ENCODE measurements around the gene CRACR2A. TPM values are rescaled to one million over a fixed set of nuclear protein-coding genes. Genes with fewer than 3 reads are reported as not detected.

The CRACR2A gene
- polyA plus RNA-seq, 3 donors = 2.8 to 10.7 (median 5.8) TPM

DNA sequence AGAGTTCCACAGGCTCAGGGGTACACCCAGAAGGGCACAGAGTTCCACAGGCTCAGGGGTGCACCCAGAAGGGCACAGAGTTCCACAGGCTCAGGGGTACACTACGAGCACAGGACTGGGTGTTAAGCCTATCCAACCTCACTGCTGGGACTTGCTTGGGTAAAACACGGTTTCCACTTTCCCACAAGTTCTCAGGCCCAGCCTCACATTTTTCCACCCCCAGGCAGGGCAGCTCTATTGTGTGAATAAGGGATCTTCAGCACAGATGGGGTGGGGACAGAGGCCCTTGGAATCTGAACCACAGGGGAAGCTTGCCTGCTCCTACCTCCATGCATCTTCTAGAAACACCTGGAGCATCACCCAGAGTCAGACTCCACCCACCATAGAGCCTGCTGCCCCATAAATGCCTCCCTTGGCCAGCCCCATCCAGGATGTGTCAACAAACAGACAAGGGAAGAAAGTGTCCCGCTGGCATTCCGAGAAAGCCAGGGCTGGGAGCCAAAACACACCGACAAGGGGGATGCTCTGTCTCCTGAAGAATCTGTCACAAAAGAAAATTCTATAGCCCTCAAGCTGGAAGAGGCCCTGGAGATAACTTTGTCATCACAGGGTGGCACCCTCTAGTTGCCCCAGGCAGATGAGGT lies 4.8 kb downstream of the CRACR2A start:
- Histone ChIP-seq H3K27ac (ENCODE audit: low read depth in 1 of 2, low read length in 2 of 2) (no peak overlapping the region), H2AFZ (ENCODE audit: insufficient read depth, low read depth, low read length, poor library complexity, severe bottlenecking) (no peak overlapping the region), H3K4me1 (ENCODE audit: control insufficient read depth in 1 of 2, insufficient read depth in 2 of 2, low read length in 2 of 2) (peaks cover 23 to 33% of the 10 kb centered on the region in 2 donors), H3K9ac (ENCODE audit: insufficient read depth, low read length, poor library complexity, severe bottlenecking) (no peak overlapping the region), H3K9me3 (replicated peaks in 1 of 2; ENCODE audit: control insufficient read depth in 1 of 2, insufficient read depth in 1 of 2, low read length in 2 of 2) (peaks cover 5 to 10% of the 10 kb centered on the region in 2 donors), H3K36me3 (replicated peaks in 1 of 2; ENCODE audit: control insufficient read depth in 1 of 2, insufficient read depth in 2 of 2, low read length in 2 of 2) (peaks cover 2 to 40% of the 10 kb centered on the region in 2 donors), H3K4me3 (replicated peaks in 1 of 3; ENCODE audit: low read depth in 2 of 3, low read length in 3 of 3) (no peak overlapping the region), H3K79me2 (ENCODE audit: insufficient read depth, low read length) (peaks cover 69% of the 10 kb centered on the region), H3K27me3 (ENCODE audit: control insufficient read depth in 2 of 2, insufficient read depth in 2 of 2, low read length in 2 of 2) (no peaks in the 10 kb centered on the region), H3K4me2 (replicated peaks; ENCODE audit: extremely low read depth, low read length, poor library complexity, severe bottlenecking) (no peak overlapping the region), H4K20me1 (ENCODE audit: insufficient read depth, low read length) (no peaks in the 10 kb centered on the region)
- Mint-ChIP-seq H3K27ac (peak overlapping the region in 2 of 7 donors; percentile 42 to 60), H3K4me3 (no peak overlapping the region), H3K9me3 (peaks cover 4 to 9% (median 8%) of the 10 kb centered on the region in 7 donors), H3K27me3 (ENCODE audit: low read depth in 3 of 3) (peaks cover 0 to 7% (median 0%) of the 10 kb centered on the region in 3 donors), H3K36me3 (peaks cover 29 to 52% of the 10 kb centered on the region in 2 donors), H3K4me1 (peaks cover 31% of the 10 kb centered on the region)
- DNase-seq = no peak
- TF ChIP-seq, protein P1, sequence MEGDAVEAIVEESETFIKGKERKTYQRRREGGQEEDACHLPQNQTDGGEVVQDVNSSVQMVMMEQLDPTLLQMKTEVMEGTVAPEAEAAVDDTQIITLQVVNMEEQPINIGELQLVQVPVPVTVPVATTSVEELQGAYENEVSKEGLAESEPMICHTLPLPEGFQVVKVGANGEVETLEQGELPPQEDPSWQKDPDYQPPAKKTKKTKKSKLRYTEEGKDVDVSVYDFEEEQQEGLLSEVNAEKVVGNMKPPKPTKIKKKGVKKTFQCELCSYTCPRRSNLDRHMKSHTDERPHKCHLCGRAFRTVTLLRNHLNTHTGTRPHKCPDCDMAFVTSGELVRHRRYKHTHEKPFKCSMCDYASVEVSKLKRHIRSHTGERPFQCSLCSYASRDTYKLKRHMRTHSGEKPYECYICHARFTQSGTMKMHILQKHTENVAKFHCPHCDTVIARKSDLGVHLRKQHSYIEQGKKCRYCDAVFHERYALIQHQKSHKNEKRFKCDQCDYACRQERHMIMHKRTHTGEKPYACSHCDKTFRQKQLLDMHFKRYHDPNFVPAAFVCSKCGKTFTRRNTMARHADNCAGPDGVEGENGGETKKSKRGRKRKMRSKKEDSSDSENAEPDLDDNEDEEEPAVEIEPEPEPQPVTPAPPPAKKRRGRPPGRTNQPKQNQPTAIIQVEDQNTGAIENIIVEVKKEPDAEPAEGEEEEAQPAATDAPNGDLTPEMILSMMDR (IDR thresholded peaks at IDR 0.05) = no peak
- intact Hi-C loops (cut with micrococcal nuclease) = no loop called here
- WGBS (ENCODE audit: insufficient coverage) = 96% methylated on average over 3 of the region's 5 CpGs

DNA sequence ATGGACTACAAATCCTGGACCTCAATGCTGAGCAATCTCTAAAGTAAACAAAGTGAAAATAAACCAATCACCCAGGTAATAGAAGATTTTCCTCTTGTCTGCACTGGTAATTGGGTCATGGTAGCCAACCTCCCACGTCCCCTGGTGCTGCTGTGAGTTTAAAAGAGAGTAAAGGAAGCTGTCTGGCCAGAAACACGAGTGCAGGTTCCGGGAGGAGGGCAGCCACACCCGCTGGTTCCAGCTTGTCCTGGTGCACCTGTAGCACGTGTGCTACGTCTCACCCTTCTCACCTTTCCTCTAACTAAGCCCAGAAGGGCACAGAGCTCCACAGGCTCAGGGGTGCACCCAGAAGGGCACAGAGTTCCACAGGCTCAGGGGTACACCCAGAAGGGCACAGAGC lies 5.4 kb downstream of the CRACR2A start:
- H3K36me3 ChIP-seq (replicated peaks in 1 of 2; ENCODE audit: control insufficient read depth in 1 of 2, insufficient read depth in 2 of 2, low read length in 2 of 2) = peaks cover 2 to 45% of the 10 kb centered on the region in 2 donors
- no peak for DNase-seq
- H3K9ac ChIP-seq (ENCODE audit: insufficient read depth, low read length, poor library complexity, severe bottlenecking) = no peak overlapping the region
- Mint-ChIP-seq H3K27me3 (ENCODE audit: low read depth in 3 of 3) (peaks cover 0 to 7% (median 0%) of the 10 kb centered on the region in 3 donors), H3K27ac (no peak overlapping the region), H3K4me1 (peaks cover 31% of the 10 kb centered on the region), H3K36me3 (peaks cover 34 to 54% of the 10 kb centered on the region in 2 donors), H3K9me3 (peaks cover 4 to 9% (median 8%) of the 10 kb centered on the region in 7 donors), H3K4me3 (no peak overlapping the region)
- no peaks in the 10 kb centered on the region for H3K27me3 ChIP-seq (ENCODE audit: control insufficient read depth in 2 of 2, insufficient read depth in 2 of 2, low read length in 2 of 2)
- H3K27ac ChIP-seq (ENCODE audit: low read depth in 1 of 2, low read length in 2 of 2) = no peak overlapping the region
- intact Hi-C loops (cut with micrococcal nuclease) = no loop called here
- 80% methylated on average over 5 of the region's 6 CpGs for WGBS (ENCODE audit: insufficient coverage)
- H4K20me1 ChIP-seq (ENCODE audit: insufficient read depth, low read length) = no peaks in the 10 kb centered on the region
- peaks cover 68% of the 10 kb centered on the region for H3K79me2 ChIP-seq (ENCODE audit: insufficient read depth, low read length)
- H3K4me2 ChIP-seq (replicated peaks; ENCODE audit: extremely low read depth, low read length, poor library complexity, severe bottlenecking) = no peak overlapping the region
- H2AFZ ChIP-seq (ENCODE audit: insufficient read depth, low read depth, low read length, poor library complexity, severe bottlenecking) = no peak overlapping the region
- TF ChIP-seq, protein P1 (IDR thresholded peaks at IDR 0.05) = no peak
- no peak overlapping the region for H3K4me3 ChIP-seq (replicated peaks in 1 of 3; ENCODE audit: low read depth in 2 of 3, low read length in 3 of 3)
- H3K4me1 ChIP-seq (ENCODE audit: control insufficient read depth in 1 of 2, insufficient read depth in 2 of 2, low read length in 2 of 2) = peaks cover 21 to 30% of the 10 kb centered on the region in 2 donors
- peaks cover 5 to 10% of the 10 kb centered on the region in 2 donors for H3K9me3 ChIP-seq (replicated peaks in 1 of 2; ENCODE audit: control insufficient read depth in 1 of 2, insufficient read depth in 1 of 2, low read length in 2 of 2)

All from CD14-positive monocyte (primary cell).